H9 (cell line): ENCODE measurements around the gene HTR1B. TPM values are rescaled to one million over a fixed set of nuclear protein-coding genes. Genes with fewer than 3 reads are reported as not detected.

Experiments
- DNase-seq: peaks from one replicate; pipeline ENCODE4 v3.0.0-alpha.2; 2017
- H2AFZ ChIP-seq: one replicate; pipeline ENCODE4 v1.6.1; 2013; ENCODE audit warnings: mild to moderate bottlenecking, low read length, control low read depth, moderate library complexity
- H2AK5ac ChIP-seq: 2 replicates; pipeline ENCODE4 v1.6.1; 2013; ENCODE audit warnings: low read length, control low read depth, mixed read lengths; ENCODE audit not compliant: insufficient read length
- H2BK120ac ChIP-seq: one replicate; pipeline ENCODE4 v1.6.1; 2013; ENCODE audit warnings: low read depth, mild to moderate bottlenecking, low read length, control low read depth, inconsistent platforms; ENCODE audit not compliant: poor library complexity, severe bottlenecking
- H2BK12ac ChIP-seq: 2 replicates; pipeline ENCODE4 v1.6.1; 2013; ENCODE audit warnings: low read length, control low read depth, mixed read lengths, low read depth; ENCODE audit not compliant: insufficient read length
- H2BK15ac ChIP-seq: 2 replicates; pipeline ENCODE4 v1.6.1; 2013; ENCODE audit warnings: low read depth, low read length, control low read depth
- H2BK20ac ChIP-seq: one replicate; pipeline ENCODE4 v1.6.1; 2013; ENCODE audit warnings: low read depth, mild to moderate bottlenecking, low read length, control low read depth, inconsistent platforms; ENCODE audit not compliant: poor library complexity, severe bottlenecking
- H2BK5ac ChIP-seq: 2 replicates; pipeline ENCODE4 v1.6.1; 2013; ENCODE audit warnings: low read length, control low read depth, mixed read lengths; ENCODE audit not compliant: insufficient read length
- H3K14ac ChIP-seq: 2 replicates; pipeline ENCODE4 v1.6.1; 2013; ENCODE audit warnings: low read length, control low read depth; ENCODE audit not compliant: insufficient read depth
- H3K18ac ChIP-seq: 2 replicates; pipeline ENCODE4 v1.6.1; 2013; ENCODE audit warnings: low read depth, mild to moderate bottlenecking, mixed read lengths, low read length, control low read depth; ENCODE audit not compliant: insufficient read length
- H3K23ac ChIP-seq: 2 replicates; pipeline ENCODE4 v1.6.1; 2013; ENCODE audit warnings: low read length, control low read depth, mixed read lengths, low read depth; ENCODE audit not compliant: insufficient read length
- H3K23me2 ChIP-seq: 2 replicates; pipeline ENCODE4 v1.6.1; 2013; ENCODE audit warnings: low read depth, mild to moderate bottlenecking, mixed read lengths, low read length, control low read depth; ENCODE audit not compliant: insufficient read length, poor library complexity, severe bottlenecking
- H3K27ac ChIP-seq: 2 replicates; pipeline ENCODE4 v1.5.1; 2013; ENCODE audit warnings: low read length, control low read depth, mixed read lengths, low read depth; ENCODE audit not compliant: insufficient read length
- H3K27me3 ChIP-seq: 2 replicates; pipeline ENCODE4 v1.6.1; 2013; ENCODE audit warnings: low read length, control low read depth, inconsistent platforms; ENCODE audit not compliant: insufficient read depth
- H3K4ac ChIP-seq: 2 replicates; pipeline ENCODE4 v1.6.1; 2013; ENCODE audit warnings: low read depth, mild to moderate bottlenecking, control low read depth, inconsistent platforms, low read length, moderate library complexity
- H3K4me1 ChIP-seq: 2 replicates; pipeline ENCODE4 v1.6.1; 2013; ENCODE audit warnings: low read length, control low read depth, inconsistent platforms; ENCODE audit not compliant: insufficient read depth
- H3K4me2 ChIP-seq: 2 replicates; pipeline ENCODE4 v1.6.1; 2013; ENCODE audit warnings: low read length, control low read depth, mixed read lengths; ENCODE audit not compliant: insufficient read length, insufficient read depth
- H3K56ac ChIP-seq: 2 replicates; pipeline ENCODE4 v1.6.1; 2013; ENCODE audit warnings: low read depth, mild to moderate bottlenecking, mixed read lengths, low read length, control low read depth; ENCODE audit not compliant: insufficient read length
- H3K79me1 ChIP-seq: 2 replicates; pipeline ENCODE4 v1.6.1; 2013; ENCODE audit warnings: low read depth, mild to moderate bottlenecking, moderate library complexity, low read length, control low read depth, inconsistent platforms; ENCODE audit not compliant: insufficient read depth, poor library complexity, severe bottlenecking
- H3K79me2 ChIP-seq: 2 replicates; pipeline ENCODE4 v1.6.1; 2013; ENCODE audit warnings: low read length, control low read depth, inconsistent platforms; ENCODE audit not compliant: insufficient read depth
- H3K9ac ChIP-seq: 2 replicates; pipeline ENCODE4 v1.6.1; 2013; ENCODE audit warnings: low read length, control low read depth, mixed read lengths; ENCODE audit not compliant: insufficient read length; ENCODE audit errors: extremely low read depth
- H3K9me3 ChIP-seq: one replicate; pipeline ENCODE4 v1.6.1; 2013; ENCODE audit warnings: low read depth, low read length, inconsistent platforms; ENCODE audit not compliant: control insufficient read depth
- H3T11ph ChIP-seq: one replicate; pipeline ENCODE4 v1.6.1; 2013; ENCODE audit warnings: mild to moderate bottlenecking, low read length, control low read depth, inconsistent platforms
- H4K20me1 ChIP-seq: one replicate; pipeline ENCODE4 v1.6.1; 2013; ENCODE audit not compliant: control insufficient read depth, insufficient read length, insufficient read depth
- H4K5ac ChIP-seq: 2 replicates; pipeline ENCODE4 v1.6.1; 2013; ENCODE audit warnings: low read depth, mild to moderate bottlenecking, mixed read lengths, low read length, control low read depth; ENCODE audit not compliant: insufficient read length
- H4K8ac ChIP-seq: replicated peaks from 2 replicates; pipeline ENCODE4 v1.6.1; 2013; ENCODE audit warnings: low read length, control low read depth, mixed read lengths, low read depth; ENCODE audit not compliant: insufficient read length
- H4K91ac ChIP-seq: 2 replicates; pipeline ENCODE4 v1.6.1; 2013; ENCODE audit warnings: low read depth, mild to moderate bottlenecking, moderate library complexity, mixed read lengths, low read length, control low read depth; ENCODE audit not compliant: insufficient read length
- H3K27ac Mint-ChIP-seq, 3 experiments: 2 replicates in 2 of 3; 3 replicates in 1 of 3; pipeline ENCODE4 v1.8.0; 2020 to 2021; ENCODE audit warnings: mixed read lengths in 3 of 3, mild to moderate bottlenecking in 1 of 3, moderate library complexity in 1 of 3
- H3K27me3 Mint-ChIP-seq: 2 replicates; pipeline ENCODE4 v1.8.0; 2021; ENCODE audit warnings: low read depth, mild to moderate bottlenecking, moderate library complexity, mixed read lengths
- H3K36me3 Mint-ChIP-seq, 3 experiments: 2 replicates in 2 of 3; 3 replicates in 1 of 3; pipeline ENCODE4 v1.8.0; 2020 to 2021; ENCODE audit warnings: low read depth in 3 of 3, mixed read lengths in 3 of 3; ENCODE audit not compliant: insufficient read depth in 1 of 3
- H3K4me1 Mint-ChIP-seq, 2 experiments: 2 replicates each; pipeline ENCODE4 v1.8.0; 2020; ENCODE audit warnings: mixed read lengths in 2 of 2
- H3K4me3 Mint-ChIP-seq, 2 experiments: 2 replicates in 1 of 2; 3 replicates in 1 of 2; pipeline ENCODE4 v1.8.0; 2020 to 2021; ENCODE audit warnings: mild to moderate bottlenecking in 2 of 2, mixed read lengths in 2 of 2, moderate library complexity in 1 of 2
- H3K9me3 Mint-ChIP-seq, 2 experiments: 2 replicates in 1 of 2; 3 replicates in 1 of 2; pipeline ENCODE4 v1.8.0; 2020; ENCODE audit warnings: mild to moderate bottlenecking in 2 of 2, mixed read lengths in 2 of 2, moderate library complexity in 1 of 2
- WGBS: extraction: QIAGEN DNeasy Blood & Tissue Kit; methylation state at CpG from one replicate; pipeline ENCODE4 v1.1.7; 2013; ENCODE audit warnings: missing lambda C conversion rate, low lambda C conversion rate, mixed read lengths; ENCODE audit not compliant: insufficient read length; ENCODE audit errors: extremely low coverage; 5-methylcytosine and 5-hydroxymethylcytosine counted together
- total RNA-seq: library from RNA; stranded (reverse); gene quantifications from 2 replicates; pipeline ENCODE4 v1.2.1, GENCODE V29; 2021
- TF ChIP-seq, protein P1 (sequence below): fragments of 200-600 bp; sonication (generic); conservative IDR thresholded peaks from 3 replicates; pipeline ENCODE4 v1.8.0; 2021; ENCODE audit warnings: antibody characterized with exemption, mild to moderate bottlenecking

HTR1B gene
- total RNA-seq, 1 experiment from 2014 or later, result 0.83 TPM

DNA sequence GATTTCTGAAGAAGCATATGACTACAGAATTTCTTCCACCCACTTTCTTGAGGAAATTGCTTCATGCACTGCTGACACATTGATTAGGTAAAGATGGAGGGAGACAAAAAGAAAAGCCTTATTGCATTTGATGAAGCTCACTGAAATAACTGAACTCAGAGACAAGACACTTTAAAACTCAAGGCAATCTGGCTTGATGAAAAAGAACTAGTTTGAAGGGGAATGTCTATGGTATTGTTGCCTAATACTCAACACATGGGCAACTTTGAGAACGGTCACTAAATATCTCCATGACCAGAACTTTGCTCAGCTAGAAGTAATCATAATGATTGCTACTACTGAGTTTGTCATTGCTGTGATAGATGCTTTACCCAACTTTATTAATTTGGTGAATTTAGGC lies 38.1 kb downstream of the HTR1B start:
- H3K79me2 ChIP-seq, result no peaks in the 10 kb centered on the region
- H3K36me3 Mint-ChIP-seq, result no peaks in the 10 kb centered on the region
- peaks cover 3 to 4% of the 10 kb centered on the region in 2 experiments for H3K4me1 Mint-ChIP-seq

More for the DNA sequence above, 38.1 kb downstream of the HTR1B start:
- Histone ChIP-seq H2BK15ac (no peak overlapping the region), H3K79me1 (no peaks in the 10 kb centered on the region), H3K27me3 (no peaks in the 10 kb centered on the region), H2BK12ac (no peak overlapping the region), H2AK5ac (no peak overlapping the region), H4K5ac (no peak overlapping the region), H4K20me1 (no peaks in the 10 kb centered on the region), H3T11ph (no peak overlapping the region), H2BK5ac (no peak overlapping the region), H3K14ac (no peak overlapping the region), H4K8ac (no peak overlapping the region), H3K4me1 (no peaks in the 10 kb centered on the region), H3K9ac (no peak overlapping the region), H3K4me2 (no peak overlapping the region), H3K9me3 (no peaks in the 10 kb centered on the region), H3K23ac (no peak overlapping the region), H3K23me2 (no peaks in the 10 kb centered on the region), H2AFZ (no peak overlapping the region), H3K56ac (no peak overlapping the region), H3K18ac (no peak overlapping the region), H3K4ac (no peak overlapping the region), H2BK20ac (no peak overlapping the region), H3K27ac (no peak overlapping the region), H2BK120ac (no peak overlapping the region), H4K91ac (no peak overlapping the region)
- no peaks in the 10 kb centered on the region for H3K9me3 Mint-ChIP-seq
- WGBS, result no CpG with 5 or more reads among the region's 1 CpG
- no peak overlapping the region for H3K27ac Mint-ChIP-seq
- TF ChIP-seq, protein P1, sequence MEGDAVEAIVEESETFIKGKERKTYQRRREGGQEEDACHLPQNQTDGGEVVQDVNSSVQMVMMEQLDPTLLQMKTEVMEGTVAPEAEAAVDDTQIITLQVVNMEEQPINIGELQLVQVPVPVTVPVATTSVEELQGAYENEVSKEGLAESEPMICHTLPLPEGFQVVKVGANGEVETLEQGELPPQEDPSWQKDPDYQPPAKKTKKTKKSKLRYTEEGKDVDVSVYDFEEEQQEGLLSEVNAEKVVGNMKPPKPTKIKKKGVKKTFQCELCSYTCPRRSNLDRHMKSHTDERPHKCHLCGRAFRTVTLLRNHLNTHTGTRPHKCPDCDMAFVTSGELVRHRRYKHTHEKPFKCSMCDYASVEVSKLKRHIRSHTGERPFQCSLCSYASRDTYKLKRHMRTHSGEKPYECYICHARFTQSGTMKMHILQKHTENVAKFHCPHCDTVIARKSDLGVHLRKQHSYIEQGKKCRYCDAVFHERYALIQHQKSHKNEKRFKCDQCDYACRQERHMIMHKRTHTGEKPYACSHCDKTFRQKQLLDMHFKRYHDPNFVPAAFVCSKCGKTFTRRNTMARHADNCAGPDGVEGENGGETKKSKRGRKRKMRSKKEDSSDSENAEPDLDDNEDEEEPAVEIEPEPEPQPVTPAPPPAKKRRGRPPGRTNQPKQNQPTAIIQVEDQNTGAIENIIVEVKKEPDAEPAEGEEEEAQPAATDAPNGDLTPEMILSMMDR, result no peak
- no peak for DNase-seq
- H3K4me3 Mint-ChIP-seq, result no peak overlapping the region
- H3K27me3 Mint-ChIP-seq, result no peaks in the 10 kb centered on the region
